Measurements from ENCODE around the gene UBTD2.

- no peak for TF ChIP-seq CTCF (IDR thresholded peaks at IDR 0.05)
- TF ChIP-seq EZH2 (IDR thresholded peaks at IDR 0.05; ENCODE audit: borderline replicate concordance, insufficient read depth, low read depth, low read length, poor library complexity, severe bottlenecking), result no peak
Measured at GRCh38 chr5:172207511-172207910, 76.1 kb downstream of the UBTD2 start.

Measured in B cell (primary cell).